K562 (cell line): ENCODE measurements around the gene RPRD1B. TPM values are rescaled to one million over a fixed set of nuclear protein-coding genes. Genes with fewer than 3 reads are reported as not detected.

ENCODE experiments used
- ESRRA ChIP-seq: fragments of 450-650 bp; IDR thresholded peaks from 2 replicates; pipeline ENCODE4 v1.6.1; 2014; ENCODE audit warnings: low read depth, mild to moderate bottlenecking, moderate library complexity, borderline replicate concordance
- HDAC1 ChIP-seq, 2 experiments: fragments of 450-650 bp; IDR thresholded peaks; 2 replicates each; pipeline ENCODE4 v1.6.1; 2016 to 2017; ENCODE audit warnings: inconsistent platforms in 1 of 2, mild to moderate bottlenecking in 1 of 2, moderate library complexity in 1 of 2
- HMG20B ChIP-seq: fragments of 250-450 bp; sonication (Bioruptor Pico); IDR thresholded peaks from 2 replicates; pipeline ENCODE4 v1.5.0; 2021; ENCODE audit warnings: mild to moderate bottlenecking
- MXI1 ChIP-seq: IDR thresholded peaks from 2 replicates; pipeline ENCODE4 v1.6.1; 2011; ENCODE audit warnings: low read depth, mild to moderate bottlenecking, improper control_type of control experiment, low read length
- NCOA4 ChIP-seq: fragments of 450-650 bp; IDR thresholded peaks from 2 replicates; pipeline ENCODE4 v1.6.1; 2018; ENCODE audit warnings: mild to moderate bottlenecking; ENCODE audit not compliant: partially characterized antibody
- NFIC ChIP-seq: fragments of 450-650 bp; IDR thresholded peaks from 2 replicates; pipeline ENCODE4 v1.6.1; 2017; ENCODE audit warnings: mild to moderate bottlenecking, inconsistent platforms
- RBBP5 ChIP-seq: fragments of 200-600 bp; sonication (generic); IDR thresholded peaks from 2 replicates; pipeline ENCODE4 v1.6.1; 2012; ENCODE audit warnings: borderline replicate concordance, mild to moderate bottlenecking, low read length, control low read depth, inconsistent platforms; ENCODE audit not compliant: insufficient read depth, poor library complexity, severe bottlenecking
- SMAD3 ChIP-seq: fragments of 450-650 bp; formaldehyde crosslinking; conservative IDR thresholded peaks from 2 replicates; pipeline ENCODE4 v1.4.0; 2020; ENCODE audit warnings: mild to moderate bottlenecking
- SREBF1 ChIP-seq: fragments of 150-350 bp; IDR thresholded peaks from 2 replicates; pipeline ENCODE4 v1.6.1; 2014; ENCODE audit warnings: antibody characterized with exemption, low read depth, low read length, borderline replicate concordance
- TRIM24 ChIP-seq, 2 experiments: fragments of 450-650 bp; IDR thresholded peaks; 2 replicates each; pipeline ENCODE4 v1.6.1; 2016
- WHSC1 ChIP-seq: IDR thresholded peaks from one replicate; pipeline ENCODE4 v1.6.1; 2012; ENCODE audit warnings: low read length, control low read depth, inconsistent platforms
- ZFP36 ChIP-seq: fragments of 150-350 bp; IDR thresholded peaks from 2 replicates; pipeline ENCODE4 v1.6.1; 2018; ENCODE audit warnings: low read length, low read depth; ENCODE audit not compliant: partially characterized antibody
- ZNF324 ChIP-seq: fragments of 250-450 bp; sonication (Bioruptor Pico); IDR thresholded peaks from 2 replicates; pipeline ENCODE4 v1.4.0; 2020; ENCODE audit warnings: mild to moderate bottlenecking
- ZNF644 ChIP-seq: fragments of 200-800 bp; sonication (Bioruptor generic); IDR thresholded peaks from 2 replicates; pipeline ENCODE4 v1.6.1; 2016; ENCODE audit warnings: low read depth, missing genetic modification characterization, missing compliant biosample characterization
- ZNF668 ChIP-seq: fragments of 250-450 bp; sonication (Bioruptor Pico); IDR thresholded peaks from 2 replicates; pipeline ENCODE4 v1.8.0; 2022; ENCODE audit warnings: mild to moderate bottlenecking, inconsistent platforms
- ZNF695 ChIP-seq: fragments of 450-650 bp; formaldehyde crosslinking; IDR thresholded peaks from 2 replicates; pipeline ENCODE4 v1.4.0; 2020; ENCODE audit warnings: mild to moderate bottlenecking, moderate library complexity
- polyA plus RNA-seq, 8 experiments: library from polyadenylated mRNA; depleted of rRNA in 4 of 8; stranded (reverse) in 5 of 8; unstranded in 3 of 8; fragments of >200 nt; fragmentation: Nextera tagmentation in 2 of 8; fragmentation: Illumina TruSeq in 1 of 8; extraction: Ambion mirVana in 2 of 8; extraction: Trizol in 1 of 8; gene quantifications; 2 replicates each; pipeline versions ENCODE4 v1.2.1 to v1.2.3, GENCODE V29; 2011 to 2014; ENCODE audit warnings: inconsistent platforms in 1 of 8, missing spikeins in 1 of 8
- total RNA-seq, 7 experiments: library from RNA; depleted of rRNA in 6 of 7; stranded (reverse); fragments of >200 nt in 6 of 7; fragmentation: Illumina TruSeq in 2 of 7; extraction: Trizol in 2 of 7; gene quantifications; 2 replicates each; pipeline versions ENCODE4 v1.2.1 to v1.2.3, GENCODE V29; 2011 to 2021; ENCODE audit warnings: low replicate concordance in 1 of 7
- TF ChIP-seq, protein P1 (sequence below): fragments of 250-450 bp; sonication (Bioruptor Pico); IDR thresholded peaks from 2 replicates; pipeline ENCODE4 v1.9.0; 2021; ENCODE audit warnings: mild to moderate bottlenecking
- TF ChIP-seq, protein P2 (sequence below): fragments of 450-650 bp; IDR thresholded peaks from 2 replicates; pipeline ENCODE4 v1.6.1; 2016; ENCODE audit warnings: mild to moderate bottlenecking
- TF ChIP-seq, protein P3 (sequence below): IDR thresholded peaks from 2 replicates; pipeline ENCODE4 v1.6.1; 2011; ENCODE audit not compliant: insufficient read length; ENCODE audit errors: extremely low read depth
- TF ChIP-seq, protein P4 (sequence below): IDR thresholded peaks from 2 replicates; pipeline ENCODE4 v1.6.1; 2016; ENCODE audit warnings: missing genetic modification characterization, missing compliant biosample characterization
- TF ChIP-seq, protein P5 (sequence below): fragments of 250-450 bp; sonication (Bioruptor Pico); IDR thresholded peaks from 2 replicates; pipeline ENCODE4 v1.5.1; 2021; ENCODE audit warnings: mild to moderate bottlenecking
- TF ChIP-seq, protein P6 (sequence below): sonication (generic); formaldehyde crosslinking; IDR thresholded peaks from 2 replicates; pipeline ENCODE4 v1.9.0; 2022; ENCODE audit warnings: mild to moderate bottlenecking, missing genetic modification reagents

The RPRD1B gene
- total and polyA plus RNA-seq, 9 of the 15 experiments (the other 6 are each of a cell fraction or from before 2014, with no cell fraction given), result 5.5 to 43.0 (median 24.4) TPM

DNA sequence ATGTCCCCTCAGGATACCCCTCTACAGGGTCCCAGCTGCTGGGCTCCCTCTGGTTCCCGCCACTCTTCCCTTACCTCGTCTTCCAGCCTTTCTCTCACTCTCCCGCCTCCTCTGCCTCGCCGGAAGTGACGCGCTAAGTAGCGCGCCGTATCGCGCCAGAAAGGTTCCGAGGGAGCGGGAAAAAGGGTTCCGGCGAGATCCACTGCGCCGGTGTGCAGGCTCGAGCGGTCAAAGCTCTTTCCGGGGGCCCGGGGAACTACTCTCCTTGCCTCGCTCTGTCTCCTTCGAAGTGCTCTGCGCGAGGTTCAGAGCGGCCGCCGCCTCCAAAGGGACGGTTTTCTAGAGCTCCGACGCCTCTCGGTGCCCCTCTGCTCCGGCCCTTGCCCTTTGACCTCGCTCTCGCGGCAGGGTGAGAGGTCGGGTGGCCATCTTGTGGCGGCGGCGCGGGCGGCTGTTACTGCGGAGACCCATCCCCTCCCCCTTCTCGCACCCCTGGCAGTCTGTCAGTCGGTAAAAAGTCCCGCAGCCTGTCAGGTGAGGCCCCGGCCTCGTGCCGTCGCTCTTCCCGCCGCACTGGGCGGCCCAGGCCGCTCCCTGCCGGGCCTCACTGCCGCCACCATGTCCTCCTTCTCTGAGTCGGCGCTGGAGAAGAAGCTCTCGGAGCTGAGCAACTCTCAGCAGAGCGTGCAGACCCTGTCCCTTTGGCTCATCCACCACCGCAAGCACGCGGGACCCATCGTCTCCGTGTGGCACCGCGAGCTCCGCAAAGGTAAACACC is at the start of gene RPRD1B, which contains the start of gene TTI1 (continued):
- TF ChIP-seq WHSC1 (no peak), ZNF668 (CRISPR knock-in tag) (no peak), HDAC1 (IDR thresholded peaks at IDR 0.05) (peak in 1 of 2 experiments; percentile 74; a peak in 2 of 4 replicates), ZNF644 (tag) (0 out of 2 replicates have a peak, but pooled peaks have one; percentile 59), SREBF1 (peak; percentile 80; the same call in 1 of the 2 replicates), NCOA4 (no peak), ESRRA (peak; percentile 49; the same call in 1 of the 2 replicates), RBBP5 (peak; percentile 96), ZNF324 (no peak), ZFP36 (peak; percentile 2), MXI1 (peak; percentile 100), HMG20B (CRISPR knock-in tag) (no peak), ZNF695 (CRISPR knock-in tag) (no peak), SMAD3 (CRISPR knock-in tag) (no peak), NFIC (peak; percentile 40; the same call in 1 of the 2 replicates), TRIM24 (IDR thresholded peaks at IDR 0.05) (no peak; a peak in 1 of 4 replicates)
- TF ChIP-seq, protein P1, sequence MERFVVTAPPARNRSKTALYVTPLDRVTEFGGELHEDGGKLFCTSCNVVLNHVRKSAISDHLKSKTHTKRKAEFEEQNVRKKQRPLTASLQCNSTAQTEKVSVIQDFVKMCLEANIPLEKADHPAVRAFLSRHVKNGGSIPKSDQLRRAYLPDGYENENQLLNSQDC (CRISPR knock-in tag), result no peak
- TF ChIP-seq, protein P2, sequence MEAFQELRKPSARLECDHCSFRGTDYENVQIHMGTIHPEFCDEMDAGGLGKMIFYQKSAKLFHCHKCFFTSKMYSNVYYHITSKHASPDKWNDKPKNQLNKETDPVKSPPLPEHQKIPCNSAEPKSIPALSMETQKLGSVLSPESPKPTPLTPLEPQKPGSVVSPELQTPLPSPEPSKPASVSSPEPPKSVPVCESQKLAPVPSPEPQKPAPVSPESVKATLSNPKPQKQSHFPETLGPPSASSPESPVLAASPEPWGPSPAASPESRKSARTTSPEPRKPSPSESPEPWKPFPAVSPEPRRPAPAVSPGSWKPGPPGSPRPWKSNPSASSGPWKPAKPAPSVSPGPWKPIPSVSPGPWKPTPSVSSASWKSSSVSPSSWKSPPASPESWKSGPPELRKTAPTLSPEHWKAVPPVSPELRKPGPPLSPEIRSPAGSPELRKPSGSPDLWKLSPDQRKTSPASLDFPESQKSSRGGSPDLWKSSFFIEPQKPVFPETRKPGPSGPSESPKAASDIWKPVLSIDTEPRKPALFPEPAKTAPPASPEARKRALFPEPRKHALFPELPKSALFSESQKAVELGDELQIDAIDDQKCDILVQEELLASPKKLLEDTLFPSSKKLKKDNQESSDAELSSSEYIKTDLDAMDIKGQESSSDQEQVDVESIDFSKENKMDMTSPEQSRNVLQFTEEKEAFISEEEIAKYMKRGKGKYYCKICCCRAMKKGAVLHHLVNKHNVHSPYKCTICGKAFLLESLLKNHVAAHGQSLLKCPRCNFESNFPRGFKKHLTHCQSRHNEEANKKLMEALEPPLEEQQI, result no peak
- TF ChIP-seq, protein P3, sequence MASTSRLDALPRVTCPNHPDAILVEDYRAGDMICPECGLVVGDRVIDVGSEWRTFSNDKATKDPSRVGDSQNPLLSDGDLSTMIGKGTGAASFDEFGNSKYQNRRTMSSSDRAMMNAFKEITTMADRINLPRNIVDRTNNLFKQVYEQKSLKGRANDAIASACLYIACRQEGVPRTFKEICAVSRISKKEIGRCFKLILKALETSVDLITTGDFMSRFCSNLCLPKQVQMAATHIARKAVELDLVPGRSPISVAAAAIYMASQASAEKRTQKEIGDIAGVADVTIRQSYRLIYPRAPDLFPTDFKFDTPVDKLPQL, result peak; percentile 24
- TF ChIP-seq, protein P4, sequence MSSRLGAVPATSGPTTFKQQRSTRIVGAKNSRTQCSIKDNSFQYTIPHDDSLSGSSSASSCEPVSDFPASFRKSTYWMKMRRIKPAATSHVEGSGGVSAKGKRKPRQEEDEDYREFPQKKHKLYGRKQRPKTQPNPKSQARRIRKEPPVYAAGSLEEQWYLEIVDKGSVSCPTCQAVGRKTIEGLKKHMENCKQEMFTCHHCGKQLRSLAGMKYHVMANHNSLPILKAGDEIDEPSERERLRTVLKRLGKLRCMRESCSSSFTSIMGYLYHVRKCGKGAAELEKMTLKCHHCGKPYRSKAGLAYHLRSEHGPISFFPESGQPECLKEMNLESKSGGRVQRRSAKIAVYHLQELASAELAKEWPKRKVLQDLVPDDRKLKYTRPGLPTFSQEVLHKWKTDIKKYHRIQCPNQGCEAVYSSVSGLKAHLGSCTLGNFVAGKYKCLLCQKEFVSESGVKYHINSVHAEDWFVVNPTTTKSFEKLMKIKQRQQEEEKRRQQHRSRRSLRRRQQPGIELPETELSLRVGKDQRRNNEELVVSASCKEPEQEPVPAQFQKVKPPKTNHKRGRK (tag), result no peak
- TF ChIP-seq, protein P5, sequence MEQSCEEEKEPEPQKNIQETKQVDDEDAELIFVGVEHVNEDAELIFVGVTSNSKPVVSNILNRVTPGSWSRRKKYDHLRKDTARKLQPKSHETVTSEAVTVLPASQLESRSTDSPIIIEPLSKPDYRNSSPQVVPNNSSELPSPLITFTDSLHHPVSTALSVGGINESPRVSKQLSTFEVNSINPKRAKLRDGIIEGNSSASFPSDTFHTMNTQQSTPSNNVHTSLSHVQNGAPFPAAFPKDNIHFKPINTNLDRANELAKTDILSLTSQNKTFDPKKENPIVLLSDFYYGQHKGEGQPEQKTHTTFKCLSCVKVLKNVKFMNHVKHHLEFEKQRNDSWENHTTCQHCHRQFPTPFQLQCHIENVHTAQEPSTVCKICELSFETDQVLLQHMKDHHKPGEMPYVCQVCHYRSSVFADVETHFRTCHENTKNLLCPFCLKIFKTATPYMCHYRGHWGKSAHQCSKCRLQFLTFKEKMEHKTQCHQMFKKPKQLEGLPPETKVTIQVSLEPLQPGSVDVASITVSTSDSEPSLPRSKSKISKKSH, result no peak
- TF ChIP-seq, protein P6, sequence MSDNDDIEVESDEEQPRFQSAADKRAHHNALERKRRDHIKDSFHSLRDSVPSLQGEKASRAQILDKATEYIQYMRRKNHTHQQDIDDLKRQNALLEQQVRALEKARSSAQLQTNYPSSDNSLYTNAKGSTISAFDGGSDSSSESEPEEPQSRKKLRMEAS (CRISPR knock-in tag), result peak; percentile 40
